Posterior vena cava (tissue), 2 donors: ENCODE results near the gene PXK. TPM values are rescaled to one million over a fixed set of nuclear protein-coding genes. Genes with fewer than 3 reads are reported as not detected.
A peak's percentile ranks its signal among the peaks of the same experiment; 100 is the strongest.
"Not testable (repeated sequence)": the region's sequence is repeated elsewhere in the genome, so short reads cannot be mapped to it uniquely, and the experiment has no call there.

Experiments used
- DNase-seq: peaks from one replicate; pipeline ENCODE4 v3.0.0-alpha.2; 2020; ENCODE audit warnings: low spot score
- intact Hi-C, 2 donors: fragments of 100-400 bp; cut with DNase I; formaldehyde crosslinking; loops; one replicate each; pipeline versions ENCODE4 v1.14.1 to v1.14.2; 2022 to 2023
- total RNA-seq, 2 donors: library from RNA; stranded (reverse); fragmentation: NEBNext Ultra II Directional; extraction: Animal tissue kit (Norgen Biotek cat#: 25700); gene quantifications; one replicate each; pipeline ENCODE4 v1.2.1, GENCODE V29; 2021
- donor health status: DM: yes; HTN: yes; CAD: no.
- donor health status: DM: yes; HTN: yes; CAD: no.

PXK gene
- total RNA-seq, 2 donors from 2014 or later: 22.5 to 24.8 TPM

GRCh38 chr3:58432905-58433304, 100.2 kb downstream of the PXK start:
- intact Hi-C loops: loop anchor here in 1 of 2 donors (10.0 kb wide), 1 partner anchor 62 kb away; the partner anchor contains the start of gene KCTD6

GRCh38 chr3:58433400-58434167, 100.9 kb downstream of the PXK start, which contains the start of gene PDHB:
Gene PDHB (minus strand): TSS chr3:58433832. CDS start chr3:58433809, 23 bp downstream.
- intact Hi-C loops: loop anchor here in 1 of 2 donors (10.0 kb wide), 1 partner anchor 61 kb away; the partner anchor contains the start of gene KCTD6
- peak; percentile 98 for DNase-seq

More at GRCh38 chr3:58432905-58433304, 100.2 kb downstream of the PXK start:
- no peak for DNase-seq

- intact Hi-C loops: loop anchor here in 1 of 2 donors (10.0 kb wide), 1 partner anchor 61 kb away; the partner anchor contains the start of gene KCTD6
- no peak for DNase-seq
These were observed 101.4 kb downstream of the PXK start for GRCh38 chr3:58434168-58434504.

GRCh38 chr3:58434511-58434910, 101.8 kb downstream of the PXK start:
- intact Hi-C loops: loop anchor here in 1 of 2 donors (10.0 kb wide), 1 partner anchor 60 kb away; the partner anchor contains the start of gene KCTD6
- no peak for DNase-seq

GRCh38 chr3:58434990-58435389, 102.3 kb downstream of the PXK start:
- intact Hi-C loops: loop anchor here in 1 of 2 donors (10.0 kb wide), 1 partner anchor 60 kb away; the partner anchor contains the start of gene KCTD6
- DNase-seq: no peak

- DNase-seq: not testable (repeated sequence)
- intact Hi-C loops: loop anchor here in 1 of 2 donors (10.0 kb wide), 1 partner anchor 58 kb away; the partner anchor contains the start of gene KCTD6
These were observed 104.6 kb downstream of the PXK start for GRCh38 chr3:58437276-58437675.

GRCh38 chr3:58440996-58441355, 108.3 kb downstream of the PXK start:
- DNase-seq, intact Hi-C loops: not testable (repeated sequence)

GRCh38 chr3:58441514-58442450, 109.1 kb downstream of the PXK start:
- DNase-seq: no peak
- intact Hi-C loops: no loop called here

GRCh38 chr3:58452176-58452575, 119.5 kb downstream of the PXK start:
- no peak for DNase-seq
- intact Hi-C loops: no loop called here

GRCh38 chr3:58459160-58459559, 126.5 kb downstream of the PXK start:
- intact Hi-C loops: no loop called here
- no peak for DNase-seq

GRCh38 chr3:58462829-58463180, 130.1 kb downstream of the PXK start:
- DNase-seq: no peak
- intact Hi-C loops: no loop called here

GRCh38 chr3:58463181-58463941, 130.7 kb downstream of the PXK start:
- intact Hi-C loops: no loop called here
- peak; percentile 87 for DNase-seq

GRCh38 chr3:58463942-58464271, 131.2 kb downstream of the PXK start:
- intact Hi-C loops: no loop called here
- DNase-seq: no peak

GRCh38 chr3:58464866-58465265, 132.2 kb downstream of the PXK start:
- no peak for DNase-seq
- intact Hi-C loops: no loop called here

GRCh38 chr3:58466899-58467563, 134.3 kb downstream of the PXK start:
- intact Hi-C loops: no loop called here
- DNase-seq: no peak

- intact Hi-C loops: no loop called here
- no peak for DNase-seq
These were observed 136.4 kb downstream of the PXK start for GRCh38 chr3:58469096-58469495.

GRCh38 chr3:58470363-58471024, 137.8 kb downstream of the PXK start:
- intact Hi-C loops: no loop called here

More at GRCh38 chr3:58470363-58471024, 137.8 kb downstream of the PXK start:
- no peak for DNase-seq
